ENCODE results near the gene ZBTB20. TPM values are rescaled to one million over a fixed set of nuclear protein-coding genes. Genes with fewer than 3 reads are reported as not detected.

The ZBTB20 gene
- total RNA-seq, 1 donor from 2014 or later = 62.0 TPM

DNA sequence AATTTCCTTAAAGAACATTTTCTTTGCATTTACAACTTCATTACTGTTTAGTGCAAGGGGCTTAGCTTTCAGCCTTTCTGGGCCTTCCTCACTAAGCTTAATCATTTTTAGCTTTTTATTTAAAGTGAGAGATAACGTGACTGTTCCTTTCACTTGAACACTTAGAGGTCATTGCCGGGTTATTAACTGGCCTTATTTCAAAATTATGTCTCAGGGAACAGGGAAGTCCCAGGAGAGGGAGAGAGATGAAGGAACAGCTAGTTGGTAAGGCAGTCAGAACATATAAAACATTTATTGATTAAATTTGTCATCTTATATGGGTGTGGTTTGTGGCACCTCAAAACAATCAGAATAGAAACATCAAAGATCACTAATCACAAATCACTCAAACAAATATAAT lies 584.5 kb downstream of the ZBTB20 start:
- peaks cover 13% of the 10 kb centered on the region for H3K9me3 ChIP-seq (replicated peaks)
- H3K4me1 ChIP-seq = peaks cover 67% of the 10 kb centered on the region
- peak overlapping the region; percentile 43 for H3K27ac ChIP-seq (replicated peaks)
- TF ChIP-seq, protein P1, sequence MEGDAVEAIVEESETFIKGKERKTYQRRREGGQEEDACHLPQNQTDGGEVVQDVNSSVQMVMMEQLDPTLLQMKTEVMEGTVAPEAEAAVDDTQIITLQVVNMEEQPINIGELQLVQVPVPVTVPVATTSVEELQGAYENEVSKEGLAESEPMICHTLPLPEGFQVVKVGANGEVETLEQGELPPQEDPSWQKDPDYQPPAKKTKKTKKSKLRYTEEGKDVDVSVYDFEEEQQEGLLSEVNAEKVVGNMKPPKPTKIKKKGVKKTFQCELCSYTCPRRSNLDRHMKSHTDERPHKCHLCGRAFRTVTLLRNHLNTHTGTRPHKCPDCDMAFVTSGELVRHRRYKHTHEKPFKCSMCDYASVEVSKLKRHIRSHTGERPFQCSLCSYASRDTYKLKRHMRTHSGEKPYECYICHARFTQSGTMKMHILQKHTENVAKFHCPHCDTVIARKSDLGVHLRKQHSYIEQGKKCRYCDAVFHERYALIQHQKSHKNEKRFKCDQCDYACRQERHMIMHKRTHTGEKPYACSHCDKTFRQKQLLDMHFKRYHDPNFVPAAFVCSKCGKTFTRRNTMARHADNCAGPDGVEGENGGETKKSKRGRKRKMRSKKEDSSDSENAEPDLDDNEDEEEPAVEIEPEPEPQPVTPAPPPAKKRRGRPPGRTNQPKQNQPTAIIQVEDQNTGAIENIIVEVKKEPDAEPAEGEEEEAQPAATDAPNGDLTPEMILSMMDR (IDR thresholded peaks at IDR 0.05; ENCODE audit: borderline replicate concordance) = no peak
- no peak for DNase-seq
- H3K27me3 ChIP-seq (ENCODE audit: low read depth) = no peaks in the 10 kb centered on the region
- intact Hi-C loops (cut with micrococcal nuclease) = no loop called here
- peaks cover 7% of the 10 kb centered on the region for H3K36me3 ChIP-seq
- no peak overlapping the region for H3K4me3 ChIP-seq

DNA sequence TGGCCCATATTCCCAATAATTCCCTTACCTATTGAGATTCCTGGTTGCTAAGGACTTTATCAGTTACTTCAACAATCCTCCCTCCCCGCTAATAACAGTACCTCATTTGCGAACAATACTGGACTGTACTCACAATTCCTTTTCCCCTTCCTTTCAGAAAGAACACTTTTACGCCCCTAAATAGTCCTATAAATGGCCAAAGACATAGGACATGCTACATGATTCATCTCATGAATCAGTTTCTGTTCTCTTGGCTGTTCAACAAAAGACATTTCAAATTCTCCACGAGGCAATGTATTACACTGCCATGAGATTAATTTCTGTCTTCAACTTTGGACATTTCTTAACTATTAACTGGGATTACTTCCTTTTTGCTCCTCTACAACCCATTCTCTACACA lies 588.8 kb downstream of the ZBTB20 start:
- no peak overlapping the region for H3K4me3 ChIP-seq
- intact Hi-C loops (cut with micrococcal nuclease) = no loop called here
- no peaks in the 10 kb centered on the region for H3K27me3 ChIP-seq (ENCODE audit: low read depth)
- no peak for DNase-seq
- peaks cover 7% of the 10 kb centered on the region for H3K36me3 ChIP-seq
- H3K4me1 ChIP-seq = peaks cover 54% of the 10 kb centered on the region
- peak overlapping the region; percentile 45 for H3K27ac ChIP-seq (replicated peaks)
- TF ChIP-seq, protein P1 (IDR thresholded peaks at IDR 0.05; ENCODE audit: borderline replicate concordance) = no peak
- peaks cover 7% of the 10 kb centered on the region for H3K9me3 ChIP-seq (replicated peaks)

DNA sequence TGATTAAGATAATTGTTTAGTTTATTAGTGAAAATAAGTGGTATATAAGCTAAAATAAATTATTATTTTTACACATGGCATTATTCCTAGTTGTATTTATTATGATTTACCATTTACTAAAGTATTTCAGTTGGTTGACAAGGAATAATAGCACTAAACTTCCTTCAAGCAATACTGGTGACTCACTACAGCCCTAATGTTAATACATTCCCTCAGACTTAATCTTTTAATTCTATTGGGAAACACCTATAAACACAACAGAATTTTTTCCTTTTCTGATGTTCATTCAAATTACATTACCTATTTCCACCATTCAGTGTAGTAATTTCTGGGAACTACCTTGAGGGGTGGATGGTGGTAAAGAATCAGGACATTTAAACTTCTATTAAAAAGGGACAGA lies 589.3 kb downstream of the ZBTB20 start:
- intact Hi-C loops (cut with micrococcal nuclease) = no loop called here
- H3K9me3 ChIP-seq (replicated peaks) = peaks cover 7% of the 10 kb centered on the region
- H3K36me3 ChIP-seq = peaks cover 7% of the 10 kb centered on the region
- no peaks in the 10 kb centered on the region for H3K27me3 ChIP-seq (ENCODE audit: low read depth)
- no peak for DNase-seq
- H3K4me3 ChIP-seq = no peak overlapping the region
- TF ChIP-seq, protein P1 (IDR thresholded peaks at IDR 0.05; ENCODE audit: borderline replicate concordance) = no peak
- peaks cover 50% of the 10 kb centered on the region for H3K4me1 ChIP-seq
- peak overlapping the region; percentile 45 for H3K27ac ChIP-seq (replicated peaks)

DNA sequence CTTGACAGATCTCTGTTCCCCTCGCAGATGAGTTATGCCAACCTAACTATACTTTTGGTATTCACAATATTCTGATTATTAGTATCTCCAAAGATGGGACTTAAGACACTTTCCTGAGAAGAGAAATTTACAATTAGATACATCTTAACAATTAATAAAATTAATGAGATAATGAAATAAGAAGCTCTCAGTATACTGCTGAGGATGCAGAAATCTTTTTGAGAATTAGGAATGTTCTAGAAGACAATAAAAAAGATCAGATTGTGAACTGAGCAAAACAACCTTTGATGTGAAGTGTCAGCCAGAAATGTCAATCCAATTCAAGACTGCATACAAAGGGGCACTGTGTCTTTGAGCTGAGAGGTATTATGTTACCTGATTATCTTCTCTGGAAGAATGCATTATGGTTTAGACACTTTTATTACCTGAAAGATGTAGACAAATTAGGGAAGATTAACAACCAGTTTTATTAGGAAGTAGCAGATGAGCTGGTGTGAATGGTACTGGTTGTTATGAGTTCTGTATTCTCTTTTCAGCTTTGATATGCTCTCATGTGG lies 590.4 kb downstream of the ZBTB20 start:
- no peak for DNase-seq
- H3K9me3 ChIP-seq (replicated peaks) = peaks cover 5% of the 10 kb centered on the region
- no peak overlapping the region for H3K4me3 ChIP-seq
- TF ChIP-seq, protein P1 (IDR thresholded peaks at IDR 0.05; ENCODE audit: borderline replicate concordance) = no peak
- no peaks in the 10 kb centered on the region for H3K27me3 ChIP-seq (ENCODE audit: low read depth)
- peaks cover 44% of the 10 kb centered on the region for H3K4me1 ChIP-seq
- intact Hi-C loops (cut with micrococcal nuclease) = no loop called here
- no peak overlapping the region for H3K27ac ChIP-seq (replicated peaks)
- H3K36me3 ChIP-seq = peaks cover 5% of the 10 kb centered on the region

DNA sequence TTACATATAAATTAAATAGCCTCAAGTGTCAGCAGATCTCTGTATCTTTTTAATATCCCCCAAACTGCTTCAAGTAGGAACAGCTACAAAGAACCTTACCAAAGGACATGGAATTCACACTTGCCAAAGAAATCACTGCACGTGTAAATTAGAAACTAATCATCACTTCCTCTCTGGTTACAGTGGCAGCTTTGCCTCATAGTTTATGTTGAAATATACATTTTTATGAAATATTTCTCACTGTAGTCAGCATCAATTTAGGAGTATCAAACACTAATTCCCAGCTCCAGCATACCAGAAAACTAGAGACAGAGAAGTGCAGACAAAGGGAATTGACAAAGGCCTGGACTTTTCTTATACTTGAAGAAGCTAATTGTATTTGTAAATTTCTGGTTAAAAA lies 592.4 kb downstream of the ZBTB20 start:
- intact Hi-C loops (cut with micrococcal nuclease) = no loop called here
- TF ChIP-seq, protein P1 (IDR thresholded peaks at IDR 0.05; ENCODE audit: borderline replicate concordance) = no peak
- Histone ChIP-seq H3K4me1 (peaks cover 47% of the 10 kb centered on the region), H3K9me3 (replicated peaks) (no peaks in the 10 kb centered on the region), H3K27me3 (ENCODE audit: low read depth) (no peaks in the 10 kb centered on the region), H3K4me3 (no peak overlapping the region), H3K27ac (replicated peaks) (peak overlapping the region; percentile 62), H3K36me3 (no peaks in the 10 kb centered on the region)
- no peak for DNase-seq
